ENCODE results near the gene WWTR1. TPM values are rescaled to one million over a fixed set of nuclear protein-coding genes. Genes with fewer than 3 reads are reported as not detected.
A peak's percentile ranks its signal among the peaks of the same experiment; 100 is the strongest.

The WWTR1 gene
- total RNA-seq, 1 donor from 2014 or later = 42.1 TPM

DNA sequence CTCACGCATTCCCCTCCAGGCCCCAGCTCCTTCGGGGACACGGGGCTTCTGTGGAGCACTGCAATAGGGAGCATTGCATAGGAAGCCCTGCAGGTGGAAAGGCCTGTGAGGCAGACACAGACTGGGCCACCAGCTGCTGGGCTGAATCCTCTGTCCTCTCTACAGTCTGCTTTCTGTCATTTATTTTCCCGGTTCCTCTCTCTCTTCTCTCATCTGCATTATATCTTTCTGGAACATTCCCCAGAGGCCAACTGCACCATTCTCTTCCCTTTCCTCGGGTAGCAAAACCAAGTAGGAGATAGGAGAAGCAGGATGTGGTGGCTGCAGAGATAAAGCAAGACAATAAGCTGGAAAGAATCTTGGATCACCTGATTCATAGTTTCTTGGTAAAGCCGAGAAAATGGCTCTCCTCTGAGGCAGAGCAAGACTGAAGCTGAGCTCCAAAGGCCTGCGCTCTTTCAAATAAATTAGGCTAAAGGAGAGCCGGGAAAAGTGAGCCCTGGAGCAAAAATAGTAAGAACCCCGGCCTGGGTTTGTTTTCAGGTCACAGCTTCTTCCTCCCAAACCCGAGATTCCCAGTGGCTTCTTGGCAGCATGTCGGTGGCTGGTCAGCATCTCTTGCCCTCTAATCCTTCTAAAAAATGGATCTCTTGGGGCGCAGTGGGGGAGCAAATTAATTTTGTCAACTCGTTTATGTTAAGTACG lies 178.1 kb downstream of the WWTR1 start:
- no peaks in the 10 kb centered on the region for H3K36me3 ChIP-seq (ENCODE audit: control insufficient read depth, insufficient read depth, low read length)
- TF ChIP-seq, protein P1, sequence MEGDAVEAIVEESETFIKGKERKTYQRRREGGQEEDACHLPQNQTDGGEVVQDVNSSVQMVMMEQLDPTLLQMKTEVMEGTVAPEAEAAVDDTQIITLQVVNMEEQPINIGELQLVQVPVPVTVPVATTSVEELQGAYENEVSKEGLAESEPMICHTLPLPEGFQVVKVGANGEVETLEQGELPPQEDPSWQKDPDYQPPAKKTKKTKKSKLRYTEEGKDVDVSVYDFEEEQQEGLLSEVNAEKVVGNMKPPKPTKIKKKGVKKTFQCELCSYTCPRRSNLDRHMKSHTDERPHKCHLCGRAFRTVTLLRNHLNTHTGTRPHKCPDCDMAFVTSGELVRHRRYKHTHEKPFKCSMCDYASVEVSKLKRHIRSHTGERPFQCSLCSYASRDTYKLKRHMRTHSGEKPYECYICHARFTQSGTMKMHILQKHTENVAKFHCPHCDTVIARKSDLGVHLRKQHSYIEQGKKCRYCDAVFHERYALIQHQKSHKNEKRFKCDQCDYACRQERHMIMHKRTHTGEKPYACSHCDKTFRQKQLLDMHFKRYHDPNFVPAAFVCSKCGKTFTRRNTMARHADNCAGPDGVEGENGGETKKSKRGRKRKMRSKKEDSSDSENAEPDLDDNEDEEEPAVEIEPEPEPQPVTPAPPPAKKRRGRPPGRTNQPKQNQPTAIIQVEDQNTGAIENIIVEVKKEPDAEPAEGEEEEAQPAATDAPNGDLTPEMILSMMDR (IDR thresholded peaks at IDR 0.05; ENCODE audit: insufficient read depth, low read length, poor library complexity, severe bottlenecking) = no peak
- H3K27me3 ChIP-seq (ENCODE audit: control insufficient read depth, insufficient read depth, low read length) = no peaks in the 10 kb centered on the region
- no peak for DNase-seq (ENCODE audit: low read depth)
- no peak overlapping the region for H3K4me3 ChIP-seq (ENCODE audit: low read depth, low read length)

DNA sequence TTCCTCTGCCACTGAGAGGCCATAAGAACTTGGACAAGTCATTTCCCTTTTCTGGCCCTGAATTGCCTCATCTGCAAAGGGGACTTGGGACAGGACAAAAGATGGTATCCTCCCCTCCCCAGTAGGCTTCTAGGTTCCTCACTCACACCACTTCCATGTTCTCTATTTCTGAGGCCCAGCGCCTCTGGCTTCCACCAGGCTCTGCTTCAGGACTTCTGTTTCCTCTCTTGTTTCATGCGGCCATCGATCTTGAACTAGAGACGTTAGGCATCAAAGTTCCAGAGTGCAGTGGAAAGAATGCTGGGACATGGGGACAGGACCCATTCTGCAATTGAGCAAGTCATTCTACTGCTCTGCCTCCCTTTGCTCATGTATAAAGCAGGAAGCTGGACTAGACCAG lies 181.6 kb downstream of the WWTR1 start:
- H3K36me3 ChIP-seq (ENCODE audit: control insufficient read depth, insufficient read depth, low read length) = no peaks in the 10 kb centered on the region
- no peak for DNase-seq (ENCODE audit: low read depth)
- no peaks in the 10 kb centered on the region for H3K27me3 ChIP-seq (ENCODE audit: control insufficient read depth, insufficient read depth, low read length)
- no peak overlapping the region for H3K4me3 ChIP-seq (ENCODE audit: low read depth, low read length)
- TF ChIP-seq, protein P1 (IDR thresholded peaks at IDR 0.05; ENCODE audit: insufficient read depth, low read length, poor library complexity, severe bottlenecking) = no peak

DNA sequence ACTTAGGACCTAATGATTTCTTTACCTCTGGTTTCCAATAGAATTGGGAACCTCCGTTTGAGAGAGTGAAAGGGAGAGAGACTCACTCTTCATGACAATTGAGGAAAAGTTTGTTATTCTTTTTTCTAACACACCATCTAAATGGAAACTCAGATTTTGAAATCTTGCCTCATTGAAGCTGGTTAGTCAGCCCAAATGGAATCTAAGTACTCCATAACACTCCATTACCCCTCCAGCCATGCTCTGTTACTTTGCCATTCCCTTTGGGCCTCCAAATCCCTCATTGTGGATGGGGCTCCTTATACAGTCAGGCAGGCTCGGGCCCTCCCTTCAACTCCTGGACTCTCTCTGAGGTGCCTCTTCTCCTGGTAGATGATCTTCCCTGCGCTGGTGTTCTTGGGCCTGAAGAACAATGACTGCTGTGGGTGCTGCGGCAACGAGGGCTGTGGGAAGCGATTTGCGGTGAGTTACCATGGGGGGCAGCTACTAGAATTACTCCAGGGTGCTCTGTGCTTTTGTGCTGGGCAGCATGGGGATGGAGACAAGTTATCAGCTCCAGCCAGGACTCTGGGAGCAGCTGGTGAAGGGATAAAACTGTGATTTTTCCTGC lies 182.3 kb downstream of the WWTR1 start:
- DNase-seq (ENCODE audit: low read depth) = no peak
- TF ChIP-seq, protein P1 (IDR thresholded peaks at IDR 0.05; ENCODE audit: insufficient read depth, low read length, poor library complexity, severe bottlenecking) = no peak
- Histone ChIP-seq H3K4me3 (ENCODE audit: low read depth, low read length) (no peak overlapping the region), H3K27me3 (ENCODE audit: control insufficient read depth, insufficient read depth, low read length) (no peaks in the 10 kb centered on the region), H3K36me3 (ENCODE audit: control insufficient read depth, insufficient read depth, low read length) (no peaks in the 10 kb centered on the region)

DNA sequence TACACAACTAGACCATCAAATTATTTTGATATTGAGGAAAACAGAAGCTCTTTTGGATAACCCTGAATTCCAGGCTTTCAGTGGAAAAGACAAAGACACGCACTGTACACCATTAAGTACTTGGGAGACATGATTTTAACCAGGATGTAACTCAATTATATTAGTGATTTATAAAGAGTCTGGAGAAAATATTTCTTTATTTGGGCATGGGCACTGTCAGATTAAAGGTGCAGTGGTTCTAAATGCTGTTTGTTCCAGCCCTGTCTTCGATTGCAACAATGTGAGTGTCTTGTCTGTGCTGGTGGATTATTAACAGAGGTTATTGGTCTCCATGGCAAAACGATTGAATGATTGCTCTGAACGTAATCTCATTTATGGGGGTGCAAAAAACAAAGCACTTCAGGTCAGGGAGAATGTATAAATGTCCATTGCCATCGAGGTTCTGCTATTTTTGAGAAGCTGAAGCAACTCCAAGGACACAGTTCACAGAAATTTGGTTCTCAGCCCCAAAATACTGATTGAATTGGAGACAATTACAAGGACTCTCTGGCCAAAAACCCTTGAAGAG lies 183.5 kb downstream of the WWTR1 start, which contains the start of gene TM4SF4:
TSS of gene TM4SF4 (plus strand) at position 448 of the 568 bp plus-strand sequence. CDS start 181 bp downstream, outside the sequence.
- no peaks in the 10 kb centered on the region for H3K27me3 ChIP-seq (ENCODE audit: control insufficient read depth, insufficient read depth, low read length)
- H3K4me3 ChIP-seq (ENCODE audit: low read depth, low read length) = no peak within 1 kb of the TSS
- DNase-seq (ENCODE audit: low read depth) = no peak
- TF ChIP-seq, protein P1 (IDR thresholded peaks at IDR 0.05; ENCODE audit: insufficient read depth, low read length, poor library complexity, severe bottlenecking) = no peak
- no peaks in the 10 kb centered on the region for H3K36me3 ChIP-seq (ENCODE audit: control insufficient read depth, insufficient read depth, low read length)

DNA sequence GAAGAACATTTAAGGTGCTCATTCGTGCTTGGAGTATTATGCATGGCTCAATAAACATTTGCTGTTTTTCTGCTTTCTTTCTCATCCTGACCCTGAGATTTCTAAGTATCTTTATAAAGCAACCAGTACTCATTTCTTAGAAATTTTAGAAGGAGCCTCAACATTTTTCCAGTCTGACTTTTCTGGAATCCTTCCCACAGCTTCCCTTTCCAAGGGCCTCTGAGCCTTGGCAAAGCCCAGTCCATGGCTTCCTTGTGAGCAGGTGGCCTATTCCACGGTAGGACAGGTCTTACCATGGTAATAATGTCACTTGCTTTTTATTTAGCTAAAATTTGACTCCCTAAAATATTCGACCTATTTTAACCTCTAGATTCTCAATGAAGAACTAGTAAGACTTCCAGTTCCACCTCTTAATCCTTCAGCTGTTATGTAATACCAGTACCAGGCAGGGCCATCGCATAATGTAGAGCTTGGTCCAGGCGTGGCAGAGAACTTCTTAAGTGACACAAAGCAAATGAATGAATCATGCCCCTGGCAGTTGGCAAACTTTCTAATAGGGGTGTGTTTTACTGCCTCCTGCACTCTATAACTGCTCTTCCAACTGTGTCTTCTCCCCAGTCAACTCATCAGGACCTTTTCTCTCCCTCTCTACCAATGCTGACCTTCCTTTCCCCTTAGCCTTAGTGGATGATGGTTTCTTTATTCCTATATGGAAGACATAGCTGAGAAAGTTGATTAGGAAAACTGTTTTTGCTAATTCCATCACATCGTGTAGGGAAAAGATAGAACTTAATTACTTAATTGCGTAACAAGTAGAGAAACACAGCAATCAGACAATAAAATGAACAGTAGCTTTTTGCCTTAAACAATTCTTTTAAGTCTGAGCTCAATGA lies 184.2 kb downstream of the WWTR1 start:
- TF ChIP-seq, protein P1 (IDR thresholded peaks at IDR 0.05; ENCODE audit: insufficient read depth, low read length, poor library complexity, severe bottlenecking) = no peak
- no peaks in the 10 kb centered on the region for H3K36me3 ChIP-seq (ENCODE audit: control insufficient read depth, insufficient read depth, low read length)
- H3K4me3 ChIP-seq (ENCODE audit: low read depth, low read length) = no peak overlapping the region
- peak; percentile 91 for DNase-seq (ENCODE audit: low read depth)
- no peaks in the 10 kb centered on the region for H3K27me3 ChIP-seq (ENCODE audit: control insufficient read depth, insufficient read depth, low read length)
